ENCODE data around the gene SVBP.

Gene SVBP

DNA sequence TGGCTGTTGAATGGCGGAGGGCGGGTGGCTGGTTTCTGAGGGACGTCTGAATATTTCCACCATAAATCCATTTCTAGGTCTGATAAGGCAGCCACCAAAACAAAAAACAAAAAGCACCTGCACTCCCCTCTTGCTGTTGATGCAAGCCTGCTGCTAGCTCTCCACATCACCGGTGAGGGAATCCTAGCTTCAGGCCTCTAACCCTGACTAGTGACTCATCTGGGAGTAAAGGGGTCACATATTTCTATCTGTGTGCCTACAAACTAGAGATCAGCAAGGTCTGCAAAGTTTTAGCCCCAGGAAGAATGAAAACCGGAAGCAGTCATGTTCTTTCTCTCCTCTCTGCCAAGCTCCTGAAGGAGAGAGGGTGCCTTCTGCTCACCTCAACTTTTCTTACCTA lies 10.6 kb downstream of the SVBP start:
- no peak for DNase-seq (ENCODE audit: low read depth in 2 of 3, low spot score in 2 of 3)

GRCh38 chr1:42806171-42806570 lies 11.0 kb downstream of the SVBP start:
- DNase-seq (ENCODE audit: low read depth in 2 of 3, low spot score in 2 of 3), result no peak

- DNase-seq (ENCODE audit: low read depth in 2 of 3, low spot score in 2 of 3), result no peak
Observed at GRCh38 chr1:42801832-42802473, 15.2 kb downstream of the SVBP start.

DNA sequence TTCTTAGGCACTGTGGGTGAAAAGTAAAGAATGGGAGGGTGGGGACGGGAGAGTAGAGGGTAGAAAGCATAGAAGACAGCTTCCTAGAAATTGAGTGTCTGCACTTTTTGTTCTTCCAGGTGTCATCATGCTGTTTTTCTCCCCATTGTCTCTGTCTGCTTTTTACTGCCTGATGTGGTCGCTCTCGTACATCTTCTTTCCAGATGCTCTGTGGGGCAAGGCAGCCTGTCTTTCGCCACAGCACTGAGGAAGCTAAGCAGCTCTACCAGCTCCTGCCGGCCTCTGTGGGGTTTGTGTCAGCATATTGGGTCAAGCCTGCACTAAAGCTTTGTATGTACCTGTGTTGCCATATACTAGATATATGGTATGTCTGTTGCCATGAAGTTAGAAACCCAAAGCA lies 19.2 kb downstream of the SVBP start:
- no peak for DNase-seq (ENCODE audit: low read depth in 2 of 3, low spot score in 2 of 3)

GRCh38 chr1:42797414-42797813 lies 19.8 kb downstream of the SVBP start:
- DNase-seq (ENCODE audit: low read depth in 2 of 3, low spot score in 2 of 3), result no peak

- no peak for DNase-seq (ENCODE audit: low read depth in 2 of 3, low spot score in 2 of 3)
Observed at GRCh38 chr1:42793824-42794223, 23.4 kb downstream of the SVBP start.

DNA sequence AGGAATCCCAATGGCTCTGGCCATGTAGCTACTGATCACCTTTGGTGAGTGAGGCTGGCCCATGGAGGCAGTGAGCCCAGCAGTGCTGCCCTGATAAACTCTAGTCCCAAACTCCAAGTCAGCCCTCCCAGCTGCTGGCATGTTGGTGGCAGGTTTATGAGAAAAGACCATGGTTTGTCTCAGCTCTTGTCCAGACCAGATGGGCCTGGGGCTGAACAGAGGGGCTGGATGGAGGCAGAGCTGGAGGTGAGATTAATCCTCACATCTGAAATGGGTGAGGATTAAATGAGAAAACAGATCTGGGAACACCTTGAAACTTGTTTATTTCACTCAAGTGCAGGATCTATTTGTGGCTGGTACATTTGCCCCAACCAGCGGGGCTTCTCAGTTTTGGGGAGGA lies 29.2 kb downstream of the SVBP start:
- DNase-seq (ENCODE audit: low read depth in 2 of 3, low spot score in 2 of 3), result no peak

DNA sequence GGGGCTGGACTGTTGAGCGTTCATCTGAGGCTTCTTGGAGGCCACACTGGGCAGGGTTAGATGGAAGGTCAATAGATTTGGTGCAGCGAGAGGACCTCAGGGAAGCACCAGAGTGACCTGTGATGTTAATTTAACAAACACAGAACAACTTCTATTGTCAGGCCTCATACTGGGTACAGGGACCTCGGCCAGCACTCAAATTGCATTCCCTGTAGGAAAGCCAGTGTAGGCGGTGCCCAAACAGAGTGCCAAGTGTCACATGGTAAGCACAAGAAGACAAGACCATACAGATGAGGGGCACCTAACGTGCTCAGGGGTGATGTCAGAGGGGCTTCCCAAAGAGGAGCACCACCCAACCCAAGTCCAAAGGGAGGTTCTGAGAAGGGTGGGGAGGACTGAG lies 31.1 kb downstream of the SVBP start:
- no peak for DNase-seq (ENCODE audit: low read depth in 2 of 3, low spot score in 2 of 3)

DNA sequence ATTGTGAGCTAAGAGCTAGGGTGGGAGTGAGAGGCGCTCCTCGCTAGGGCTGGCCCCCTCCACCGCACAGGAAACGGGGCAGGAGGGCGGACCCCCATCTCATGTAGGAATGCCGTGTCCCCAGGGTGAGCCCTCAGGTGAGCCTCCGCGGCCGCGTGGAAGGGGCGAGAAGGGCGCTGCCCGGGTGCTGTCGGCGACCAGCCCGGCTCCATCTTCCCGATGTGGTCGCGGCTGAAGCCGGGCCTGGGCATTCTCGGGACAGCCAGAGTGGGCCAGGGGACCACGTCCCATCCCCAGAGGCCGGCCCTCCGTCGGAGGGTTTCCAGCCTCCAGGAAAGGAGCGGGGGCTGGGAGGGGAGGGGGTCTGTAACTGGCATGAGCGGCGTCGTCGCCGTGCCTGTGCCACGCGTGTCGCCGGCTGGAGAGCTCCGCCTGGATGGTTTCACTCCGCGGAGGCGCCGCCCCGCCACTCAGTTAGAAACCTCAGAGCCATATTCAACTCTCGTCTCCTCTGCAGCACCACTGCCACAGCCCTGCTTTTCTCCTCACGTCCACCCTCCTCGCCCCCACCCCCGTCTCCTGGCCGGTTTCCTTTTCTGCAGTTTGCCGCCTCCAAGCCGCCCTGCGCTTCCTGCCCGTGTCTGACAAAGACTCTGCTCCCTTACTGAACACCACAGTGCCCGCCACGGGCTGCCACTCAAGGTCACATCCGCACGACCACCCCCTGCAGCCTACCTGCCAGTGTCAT lies 32.1 kb downstream of the SVBP start, which contains the start of gene TMEM269:
TMEM269 (plus strand) TSS at position 46 of the 748 bp plus-strand sequence. CDS start 4,903 bp downstream, outside the sequence.
- DNase-seq (ENCODE audit: low read depth in 2 of 3, low spot score in 2 of 3), result no peak

DNA sequence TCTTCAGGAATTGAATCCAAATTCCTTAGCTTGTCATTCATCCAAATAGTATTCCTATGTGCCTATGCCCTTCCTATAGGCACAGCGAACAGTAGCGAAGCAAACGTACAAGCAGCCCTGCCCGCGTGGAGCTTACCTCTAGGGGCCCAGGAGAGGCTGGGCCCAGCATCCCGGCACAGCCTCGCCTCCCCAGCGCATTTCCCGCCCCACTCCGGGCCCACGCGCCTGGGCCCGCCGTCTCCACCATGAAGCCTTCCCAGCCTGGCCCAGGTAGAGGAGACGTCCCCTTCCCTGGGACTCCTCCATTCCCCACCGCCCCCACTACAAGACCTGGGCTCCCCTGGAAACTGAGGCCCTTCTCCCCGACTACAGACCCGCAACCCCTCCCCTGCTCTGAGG lies 32.7 kb downstream of the SVBP start:
- no peak for DNase-seq (ENCODE audit: low read depth in 2 of 3, low spot score in 2 of 3)

DNA sequence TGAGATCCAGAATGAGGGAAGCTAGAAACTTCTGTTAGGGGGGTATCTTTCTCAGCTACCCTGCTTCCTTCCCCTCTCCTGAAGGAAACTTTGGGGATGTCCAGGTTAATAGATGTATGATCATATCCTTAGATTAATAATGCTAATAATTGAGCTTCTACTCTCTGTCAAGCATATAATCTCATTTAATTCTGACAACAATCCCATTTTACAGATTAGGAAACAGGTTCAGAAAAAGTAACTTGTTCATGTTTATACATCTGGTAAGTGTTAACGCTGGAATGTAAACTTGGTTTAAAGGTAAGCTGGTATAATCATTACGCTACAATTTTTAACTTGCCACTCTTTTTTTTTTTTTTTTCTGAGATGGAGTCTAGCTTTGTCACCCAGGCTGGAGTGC lies 34.1 kb downstream of the SVBP start:
- no peak for DNase-seq (ENCODE audit: low read depth in 2 of 3, low spot score in 2 of 3)

DNA sequence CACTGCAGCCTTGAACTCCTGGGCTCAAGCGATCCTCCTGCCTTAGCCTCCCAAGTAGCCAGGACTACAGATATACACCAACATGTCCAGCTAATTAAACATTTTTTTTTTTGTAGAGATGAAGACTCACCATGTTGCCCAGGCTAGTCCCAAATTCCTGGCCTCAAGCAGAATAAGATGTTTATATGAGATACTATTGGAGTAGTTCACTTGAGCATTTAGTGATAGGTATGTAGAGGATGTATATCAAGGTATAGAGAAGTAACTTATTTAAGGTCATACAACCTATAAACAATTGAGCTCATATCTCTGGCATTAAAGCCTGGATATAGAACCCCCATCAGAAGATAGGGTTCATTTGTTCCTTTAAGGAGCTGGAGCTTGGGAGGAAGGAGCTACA lies 37.0 kb downstream of the SVBP start:
- no peak for DNase-seq (ENCODE audit: low read depth in 2 of 3, low spot score in 2 of 3)

GRCh38 chr1:42779725-42780124 lies 37.5 kb downstream of the SVBP start:
- DNase-seq (ENCODE audit: low read depth in 2 of 3, low spot score in 2 of 3), result no peak

DNA sequence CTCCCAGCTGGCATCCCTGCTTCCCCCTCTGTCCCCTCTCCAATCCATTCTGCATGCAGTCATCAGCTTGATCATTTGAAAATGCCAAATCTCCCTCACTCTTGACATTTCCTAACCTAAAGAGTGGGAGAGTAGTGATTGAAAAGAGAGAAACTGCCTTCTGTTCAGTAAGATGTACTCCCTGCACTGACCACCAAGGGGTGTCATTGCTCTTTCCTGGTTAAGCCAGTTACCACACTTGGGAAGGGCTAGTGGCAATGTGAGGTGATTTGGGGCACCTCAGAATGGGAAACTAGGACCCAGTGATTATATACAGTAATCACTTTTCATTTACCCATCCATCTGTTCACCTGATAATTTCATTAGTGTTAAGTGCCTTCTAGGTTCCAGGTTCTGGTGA lies 39.3 kb downstream of the SVBP start:
- DNase-seq (ENCODE audit: low read depth in 2 of 3, low spot score in 2 of 3), result no peak

DNA sequence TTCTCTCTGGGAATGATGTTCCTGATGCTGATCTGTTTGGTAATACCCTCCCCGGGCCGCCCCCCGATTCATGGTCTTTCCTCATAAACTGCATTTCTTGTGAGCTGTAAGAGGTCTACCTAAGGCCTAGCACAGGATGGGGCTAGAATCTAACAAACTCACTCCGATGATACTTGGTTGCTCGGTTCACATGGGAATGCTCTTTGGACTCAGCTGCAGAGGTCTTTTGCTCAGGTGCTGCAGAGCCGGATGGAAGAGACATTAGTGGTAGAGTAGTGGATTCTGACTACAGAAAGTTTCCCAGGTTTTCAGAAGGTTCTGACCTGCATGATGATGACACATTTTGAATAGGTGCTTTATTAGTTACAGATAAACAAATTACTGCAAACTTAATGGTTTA lies 40.7 kb downstream of the SVBP start:
- DNase-seq (ENCODE audit: low read depth in 2 of 3, low spot score in 2 of 3), result no peak

DNA sequence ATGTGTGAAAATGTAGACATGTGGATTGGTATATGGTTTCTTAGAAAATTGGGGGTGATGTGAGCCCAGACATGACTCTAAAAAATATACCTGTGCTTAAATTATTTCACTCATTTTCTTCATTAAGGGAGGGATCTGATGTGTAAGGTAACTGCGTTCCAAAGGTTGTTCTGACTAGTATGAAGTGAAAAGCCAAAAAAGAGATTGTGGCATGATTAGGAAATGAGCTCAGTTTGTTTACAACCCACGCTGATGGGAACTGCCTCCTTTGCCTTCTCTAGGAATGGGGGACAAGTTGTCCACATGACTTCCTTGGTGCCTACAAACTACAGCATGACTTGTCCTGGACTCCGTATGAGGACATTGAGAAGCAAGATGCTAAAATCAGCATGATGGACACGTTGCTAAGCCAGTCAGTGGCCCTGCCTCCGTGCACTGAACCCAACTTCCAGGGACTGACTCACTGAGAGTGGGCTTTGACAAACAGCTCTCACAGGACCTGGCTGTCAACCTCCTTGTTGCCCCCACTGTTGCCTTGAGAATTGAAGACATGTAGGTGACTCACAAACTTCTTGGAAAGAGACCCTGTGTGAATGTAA lies 42.2 kb downstream of the SVBP start:
- DNase-seq (ENCODE audit: low read depth in 2 of 3, low spot score in 2 of 3), result no peak

- no peak for DNase-seq (ENCODE audit: low read depth in 2 of 3, low spot score in 2 of 3)
Observed at GRCh38 chr1:42773420-42773819, 43.8 kb downstream of the SVBP start.

- no peak for DNase-seq (ENCODE audit: low read depth in 2 of 3, low spot score in 2 of 3)
Observed at GRCh38 chr1:42769811-42770210, 47.4 kb downstream of the SVBP start.

GRCh38 chr1:42768172-42768571 lies 49.0 kb downstream of the SVBP start:
- DNase-seq (ENCODE audit: low read depth in 2 of 3, low spot score in 2 of 3), result no peak

DNA sequence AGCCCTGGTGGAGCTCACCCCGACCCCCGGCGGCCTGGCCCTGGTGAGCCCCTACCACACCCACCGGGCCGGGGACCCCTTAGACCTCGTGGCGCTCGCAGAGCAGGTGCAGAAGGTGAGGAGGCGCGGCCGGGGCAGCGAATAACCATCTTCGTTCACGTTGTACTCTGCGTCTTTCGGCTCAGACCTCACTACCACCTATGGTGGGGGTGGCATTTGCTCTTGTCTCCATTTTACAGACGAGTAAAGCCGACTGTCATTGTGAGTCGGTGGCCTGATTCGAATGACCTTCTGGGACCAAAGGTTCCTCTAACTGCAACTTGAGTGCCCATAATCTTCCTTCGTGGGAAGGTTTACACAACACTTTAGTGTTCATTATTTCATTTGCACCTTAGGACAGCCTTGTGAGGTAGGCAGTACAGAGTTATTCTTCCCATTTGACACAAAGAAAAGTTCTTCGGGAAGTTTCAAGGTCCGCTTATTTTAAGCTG lies 49.6 kb downstream of the SVBP start:
- DNase-seq (ENCODE audit: low read depth in 2 of 3, low spot score in 2 of 3), result no peak

GRCh38 chr1:42766741-42767509 lies 50.3 kb downstream of the SVBP start, which contains the start of the genes C1orf50 and P3H1:
C1orf50 (plus strand) TSS chr1:42767249; CDS start chr1:42767312, 63 bp downstream.
P3H1 (minus strand) TSS chr1:42767028; CDS start chr1:42766971, 57 bp downstream.
- peak; percentile 94 to 100 (median 96) for DNase-seq (ENCODE audit: low read depth in 2 of 3, low spot score in 2 of 3)

All from activated CD8-positive, alpha-beta memory T cell treated with anti-CD3 and anti-CD28 coated beads for 48 hours (primary cell).